HG02973 (cell line): ENCODE data around the gene SPATA2.

Experiments
- ATAC-seq: cut with Tn5 transposase; IDR thresholded peaks from one replicate; pipeline ENCODE4 v1.9.1; 2021; ENCODE audit warnings: moderate library complexity; ENCODE audit not compliant: unreplicated experiment

SPATA2 gene

GRCh38 chr20:49936153-49937026 lies 21.1 kb upstream of the SPATA2 start, which contains the start of gene RNF114:
TSS of gene RNF114 (plus strand) at chr20:49936397. CDS start at chr20:49936413, 16 bp downstream.
- ATAC-seq = peak; percentile 69

- no peak for ATAC-seq
Measured at GRCh38 chr20:49935746-49936152, 20.4 kb upstream of the SPATA2 start.

GRCh38 chr20:49929142-49929494 lies 13.8 kb upstream of the SPATA2 start:
- no peak for ATAC-seq

GRCh38 chr20:49928411-49929141 lies 13.2 kb upstream of the SPATA2 start:
- ATAC-seq = no peak

- ATAC-seq = no peak
Measured at GRCh38 chr20:49925901-49926454, 10.6 kb upstream of the SPATA2 start.

GRCh38 chr20:49924247-49924646 lies 8.9 kb upstream of the SPATA2 start:
- ATAC-seq = no peak

- no peak for ATAC-seq
Measured at GRCh38 chr20:49919461-49919860, 4.1 kb upstream of the SPATA2 start.

GRCh38 chr20:49919009-49919408 lies 3.7 kb upstream of the SPATA2 start:
- ATAC-seq = no peak

GRCh38 chr20:49918446-49918845 lies 3.1 kb upstream of the SPATA2 start:
- ATAC-seq = no peak

- ATAC-seq = no peak
Measured at GRCh38 chr20:49916146-49917002, 1.0 kb upstream of the SPATA2 start.

GRCh38 chr20:49915118-49915379 lies 280 bp downstream of the SPATA2 start:
- peak; percentile 11 for ATAC-seq

GRCh38 chr20:49914310-49915117 lies 815 bp downstream of the SPATA2 start:
- no peak for ATAC-seq

GRCh38 chr20:49913399-49914047 lies 1.8 kb downstream of the SPATA2 start:
- no peak for ATAC-seq

GRCh38 chr20:49910340-49910706 lies 5.0 kb downstream of the SPATA2 start:
- ATAC-seq = no peak

GRCh38 chr20:49909499-49910339 lies 5.6 kb downstream of the SPATA2 start:
- ATAC-seq = no peak

GRCh38 chr20:49908258-49908565 lies 7.1 kb downstream of the SPATA2 start:
- no peak for ATAC-seq

GRCh38 chr20:49907405-49908257 lies 7.7 kb downstream of the SPATA2 start:
- ATAC-seq = no peak

- ATAC-seq = no peak
Measured at GRCh38 chr20:49906615-49907154, 8.6 kb downstream of the SPATA2 start.
